ENCODE results near the gene ARRDC1.

The ARRDC1 gene

DNA sequence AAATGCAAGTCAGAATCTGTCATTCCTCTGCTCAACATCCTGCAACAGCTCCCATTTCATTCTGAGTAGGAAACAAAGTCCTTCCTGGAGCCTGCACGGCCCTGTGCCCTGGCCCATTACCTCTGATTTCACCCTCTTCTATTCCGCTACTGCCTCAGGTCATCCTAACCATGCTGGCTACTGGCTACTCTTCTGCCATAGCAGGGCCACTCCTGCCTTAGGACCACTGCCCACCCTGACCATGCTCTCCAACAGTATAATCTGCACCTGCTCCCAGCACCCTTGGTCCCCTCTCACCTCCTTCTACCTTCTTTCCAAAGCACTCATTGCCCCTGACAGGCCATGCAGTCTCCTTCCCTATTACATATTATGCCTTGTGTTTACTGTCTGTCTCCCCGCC, 34.9 kb upstream of the ARRDC1 start:
- Histone ChIP-seq H3K27ac (ENCODE audit: low read depth, low read length, poor library complexity, severe bottlenecking) (no peak overlapping the region), H3K4me2 (ENCODE audit: low read length) (no peak overlapping the region), H3K27me3 (ENCODE audit: insufficient read depth, low read length) (no peaks in the 10 kb centered on the region), H4K20me1 (ENCODE audit: insufficient read depth, low read length) (no peaks in the 10 kb centered on the region), H3F3A (ENCODE audit: insufficient read depth, low read length) (no peaks in the 10 kb centered on the region), H3K36me3 (ENCODE audit: insufficient read depth, low read length) (peaks cover 56% of the 10 kb centered on the region), H3K4me3 (ENCODE audit: low read depth, low read length, poor library complexity, severe bottlenecking) (no peak overlapping the region), H3K9ac (ENCODE audit: low read length) (no peak overlapping the region), H2AFZ (ENCODE audit: low read length) (no peak overlapping the region), H3K9me3 (ENCODE audit: low read length) (no peaks in the 10 kb centered on the region), H3K9me2 (ENCODE audit: low read depth, low read length) (no peaks in the 10 kb centered on the region), H3K4me1 (ENCODE audit: insufficient read depth, low read length, severe bottlenecking) (peaks cover 7% of the 10 kb centered on the region), H3K79me2 (ENCODE audit: insufficient read depth, low read length) (no peaks in the 10 kb centered on the region)
- TF ChIP-seq CTCF (IDR thresholded peaks at IDR 0.05; ENCODE audit: low read length) (no peak), EZH2 (IDR thresholded peaks at IDR 0.05; ENCODE audit: borderline replicate concordance, low read length) (no peak)

DNA sequence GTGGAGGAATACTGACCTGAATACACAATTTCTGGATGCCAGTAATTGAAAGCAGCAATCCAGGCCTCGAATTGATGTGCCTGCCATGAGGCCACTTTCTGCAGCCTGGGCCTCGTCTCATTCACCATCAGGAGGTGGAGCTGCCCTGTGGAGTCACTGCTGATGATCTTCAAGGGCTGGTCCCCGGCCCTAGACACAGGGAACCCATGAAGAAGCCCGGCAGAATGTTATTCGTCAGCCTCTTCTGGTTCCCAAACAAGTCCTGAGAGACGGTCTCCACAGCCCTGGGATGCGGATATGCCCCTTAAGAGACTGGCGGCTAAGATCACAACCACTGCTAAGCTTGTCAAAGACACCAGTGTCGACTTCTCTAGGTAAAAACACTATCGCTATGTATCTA, 31.3 kb upstream of the ARRDC1 start:
- Histone ChIP-seq H3K9me2 (ENCODE audit: low read depth, low read length) (no peaks in the 10 kb centered on the region), H3K27me3 (ENCODE audit: insufficient read depth, low read length) (no peaks in the 10 kb centered on the region), H3F3A (ENCODE audit: insufficient read depth, low read length) (no peaks in the 10 kb centered on the region), H3K79me2 (ENCODE audit: insufficient read depth, low read length) (peaks cover 15% of the 10 kb centered on the region), H3K4me1 (ENCODE audit: insufficient read depth, low read length, severe bottlenecking) (peaks cover 35% of the 10 kb centered on the region), H3K4me3 (ENCODE audit: low read depth, low read length, poor library complexity, severe bottlenecking) (no peak overlapping the region), H3K9ac (ENCODE audit: low read length) (no peak overlapping the region), H3K4me2 (ENCODE audit: low read length) (no peak overlapping the region), H2AFZ (ENCODE audit: low read length) (no peak overlapping the region), H3K36me3 (ENCODE audit: insufficient read depth, low read length) (peaks cover 51% of the 10 kb centered on the region), H4K20me1 (ENCODE audit: insufficient read depth, low read length) (no peaks in the 10 kb centered on the region), H3K9me3 (ENCODE audit: low read length) (no peaks in the 10 kb centered on the region), H3K27ac (ENCODE audit: low read depth, low read length, poor library complexity, severe bottlenecking) (no peak overlapping the region)
- TF ChIP-seq EZH2 (IDR thresholded peaks at IDR 0.05; ENCODE audit: borderline replicate concordance, low read length) (no peak), CTCF (IDR thresholded peaks at IDR 0.05; ENCODE audit: low read length) (no peak)

- peaks cover 15% of the 10 kb centered on the region for H3K79me2 ChIP-seq (ENCODE audit: insufficient read depth, low read length)
- H4K20me1 ChIP-seq (ENCODE audit: insufficient read depth, low read length) = no peaks in the 10 kb centered on the region
- H2AFZ ChIP-seq (ENCODE audit: low read length) = no peak overlapping the region
- no peaks in the 10 kb centered on the region for H3K9me3 ChIP-seq (ENCODE audit: low read length)
- H3K27me3 ChIP-seq (ENCODE audit: insufficient read depth, low read length) = no peaks in the 10 kb centered on the region
- H3K4me1 ChIP-seq (ENCODE audit: insufficient read depth, low read length, severe bottlenecking) = peaks cover 43% of the 10 kb centered on the region
- peak overlapping the region; percentile 95; the same call in 1 of the 2 replicates for H3K4me2 ChIP-seq (ENCODE audit: low read length)
- no peak for TF ChIP-seq CTCF (IDR thresholded peaks at IDR 0.05; ENCODE audit: low read length)
- TF ChIP-seq EZH2 (IDR thresholded peaks at IDR 0.05; ENCODE audit: borderline replicate concordance, low read length) = no peak
- no peaks in the 10 kb centered on the region for H3F3A ChIP-seq (ENCODE audit: insufficient read depth, low read length)
- H3K36me3 ChIP-seq (ENCODE audit: insufficient read depth, low read length) = peaks cover 41% of the 10 kb centered on the region
- peak overlapping the region; percentile 79 for H3K27ac ChIP-seq (ENCODE audit: low read depth, low read length, poor library complexity, severe bottlenecking)
- H3K4me3 ChIP-seq (ENCODE audit: low read depth, low read length, poor library complexity, severe bottlenecking) = no peak overlapping the region
- no peak overlapping the region; the same call in 1 of the 2 replicates for H3K9ac ChIP-seq (ENCODE audit: low read length)
- no peaks in the 10 kb centered on the region for H3K9me2 ChIP-seq (ENCODE audit: low read depth, low read length)
These were observed 30.1 kb upstream of the ARRDC1 start for GRCh38 chr9:137575364-137575715.
